HCT116 (cell line): ENCODE results near the gene ENTPD3.

Source experiments
- CBX3 ChIP-seq: IDR thresholded peaks from 2 replicates; pipeline ENCODE4 v1.6.1; 2012; ENCODE audit warnings: low read depth
- CEBPB ChIP-seq: IDR thresholded peaks from 2 replicates; pipeline ENCODE4 v1.6.1; 2012; ENCODE audit warnings: low read depth
- ELF1 ChIP-seq: IDR thresholded peaks from 2 replicates; pipeline ENCODE4 v1.6.1; 2012; ENCODE audit warnings: low read depth, borderline replicate concordance
- EZH2 ChIP-seq: fragments of 200-600 bp; sonication (generic); IDR thresholded peaks from 2 replicates; pipeline ENCODE4 v1.6.1; 2017; ENCODE audit warnings: antibody characterized with exemption, mixed run types
- EZH2phosphoT487 ChIP-seq: fragments of 200-600 bp; IDR thresholded peaks from 2 replicates; pipeline ENCODE4 v1.6.1; 2018; ENCODE audit warnings: antibody characterized with exemption, borderline replicate concordance
- JUND ChIP-seq: IDR thresholded peaks from 2 replicates; pipeline ENCODE4 v1.6.1; 2012
- POLR2A ChIP-seq: IDR thresholded peaks from 2 replicates; pipeline ENCODE4 v1.7.0; 2011; ENCODE audit warnings: borderline replicate concordance; ENCODE audit not compliant: insufficient read depth, insufficient read length; ENCODE audit errors: extremely low read depth
- POLR2AphosphoS5 ChIP-seq: IDR thresholded peaks from 2 replicates; pipeline ENCODE4 v1.6.1; 2011; ENCODE audit warnings: mild to moderate bottlenecking, low read depth, low read length, moderate library complexity
- TCF7L2 ChIP-seq: IDR thresholded peaks from 2 replicates; pipeline ENCODE4 v1.7.0; 2011; ENCODE audit warnings: borderline replicate concordance, inconsistent platforms; ENCODE audit not compliant: insufficient read depth, insufficient read length; ENCODE audit errors: extremely low read depth
- ZFX ChIP-seq: fragments of 450-650 bp; IDR thresholded peaks from 2 replicates; pipeline ENCODE4 v1.6.1; 2017
- TF ChIP-seq, protein P1 (sequence below), 3 experiments: fragments of 200-600 bp in 1 of 3; sonication (generic) in 1 of 3; IDR thresholded peaks in 2 of 3; conservative IDR thresholded peaks in 1 of 3; 2 replicates each; pipeline ENCODE4 v1.5.1; 2012 to 2017; ENCODE audit warnings: low read depth in 2 of 3, low read length in 2 of 3, antibody characterized with exemption in 1 of 3, borderline replicate concordance in 1 of 3, control low read depth in 1 of 3, mild to moderate bottlenecking in 1 of 3, mixed read lengths in 1 of 3, mixed run types in 1 of 3, moderate library complexity in 1 of 3; ENCODE audit not compliant: insufficient read depth in 1 of 3
- TF ChIP-seq, protein P2 (sequence below): IDR thresholded peaks from 2 replicates; pipeline ENCODE4 v1.6.1; 2011; ENCODE audit warnings: mild to moderate bottlenecking, low read length, moderate library complexity; ENCODE audit not compliant: insufficient replicate concordance; ENCODE audit errors: extremely low read depth

GRCh38 chr3:40432793-40433192, 45.8 kb downstream of the ENTPD3 start:
- TF ChIP-seq, protein P1, sequence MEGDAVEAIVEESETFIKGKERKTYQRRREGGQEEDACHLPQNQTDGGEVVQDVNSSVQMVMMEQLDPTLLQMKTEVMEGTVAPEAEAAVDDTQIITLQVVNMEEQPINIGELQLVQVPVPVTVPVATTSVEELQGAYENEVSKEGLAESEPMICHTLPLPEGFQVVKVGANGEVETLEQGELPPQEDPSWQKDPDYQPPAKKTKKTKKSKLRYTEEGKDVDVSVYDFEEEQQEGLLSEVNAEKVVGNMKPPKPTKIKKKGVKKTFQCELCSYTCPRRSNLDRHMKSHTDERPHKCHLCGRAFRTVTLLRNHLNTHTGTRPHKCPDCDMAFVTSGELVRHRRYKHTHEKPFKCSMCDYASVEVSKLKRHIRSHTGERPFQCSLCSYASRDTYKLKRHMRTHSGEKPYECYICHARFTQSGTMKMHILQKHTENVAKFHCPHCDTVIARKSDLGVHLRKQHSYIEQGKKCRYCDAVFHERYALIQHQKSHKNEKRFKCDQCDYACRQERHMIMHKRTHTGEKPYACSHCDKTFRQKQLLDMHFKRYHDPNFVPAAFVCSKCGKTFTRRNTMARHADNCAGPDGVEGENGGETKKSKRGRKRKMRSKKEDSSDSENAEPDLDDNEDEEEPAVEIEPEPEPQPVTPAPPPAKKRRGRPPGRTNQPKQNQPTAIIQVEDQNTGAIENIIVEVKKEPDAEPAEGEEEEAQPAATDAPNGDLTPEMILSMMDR (IDR thresholded peaks at IDR 0.05 in 2 of 3, conservative IDR thresholded peaks at IDR 0.05 in 1 of 3; ENCODE audit: borderline replicate concordance in 1 of 3, insufficient read depth in 1 of 3, low read depth in 2 of 3, low read length in 2 of 3): peak in 1 of 3 experiments; percentile 20; a peak in 2 of 6 replicates
- no peak for TF ChIP-seq EZH2
- no peak for TF ChIP-seq CBX3
- no peak for TF ChIP-seq POLR2A
- no peak for TF ChIP-seq POLR2AphosphoS5
- no peak for TF ChIP-seq ELF1
- no peak for TF ChIP-seq CEBPB
- TF ChIP-seq, protein P2, sequence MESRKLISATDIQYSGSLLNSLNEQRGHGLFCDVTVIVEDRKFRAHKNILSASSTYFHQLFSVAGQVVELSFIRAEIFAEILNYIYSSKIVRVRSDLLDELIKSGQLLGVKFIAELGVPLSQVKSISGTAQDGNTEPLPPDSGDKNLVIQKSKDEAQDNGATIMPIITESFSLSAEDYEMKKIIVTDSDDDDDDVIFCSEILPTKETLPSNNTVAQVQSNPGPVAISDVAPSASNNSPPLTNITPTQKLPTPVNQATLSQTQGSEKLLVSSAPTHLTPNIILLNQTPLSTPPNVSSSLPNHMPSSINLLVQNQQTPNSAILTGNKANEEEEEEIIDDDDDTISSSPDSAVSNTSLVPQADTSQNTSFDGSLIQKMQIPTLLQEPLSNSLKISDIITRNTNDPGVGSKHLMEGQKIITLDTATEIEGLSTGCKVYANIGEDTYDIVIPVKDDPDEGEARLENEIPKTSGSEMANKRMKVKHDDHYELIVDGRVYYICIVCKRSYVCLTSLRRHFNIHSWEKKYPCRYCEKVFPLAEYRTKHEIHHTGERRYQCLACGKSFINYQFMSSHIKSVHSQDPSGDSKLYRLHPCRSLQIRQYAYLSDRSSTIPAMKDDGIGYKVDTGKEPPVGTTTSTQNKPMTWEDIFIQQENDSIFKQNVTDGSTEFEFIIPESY: no peak
- no peak for TF ChIP-seq JUND
- TF ChIP-seq TCF7L2: no peak
- no peak for TF ChIP-seq EZH2phosphoT487
- TF ChIP-seq ZFX: no peak
